HG03196 (cell line): Measurements from ENCODE around the gene GJB4.
"Not testable (repeated sequence)": the region's sequence is repeated elsewhere in the genome, so short reads cannot be mapped to it uniquely, and the experiment has no call there.

Source experiments
- ATAC-seq: cut with Tn5 transposase; IDR thresholded peaks from one replicate; pipeline ENCODE4 v1.9.1; 2021; ENCODE audit not compliant: unreplicated experiment

GJB4 gene

GRCh38 chr1:34746785-34747637 lies 12.5 kb upstream of the GJB4 start:
- ATAC-seq: no peak

- no peak for ATAC-seq
Measured at GRCh38 chr1:34747638-34747941, 11.9 kb upstream of the GJB4 start.

GRCh38 chr1:34749992-34750391 lies 9.5 kb upstream of the GJB4 start:
- ATAC-seq: no peak

- no peak for ATAC-seq
Measured at GRCh38 chr1:34750610-34751009, 8.9 kb upstream of the GJB4 start.

- no peak for ATAC-seq
Measured at GRCh38 chr1:34753163-34753562, 6.4 kb upstream of the GJB4 start.

- no peak for ATAC-seq
Measured at GRCh38 chr1:34754964-34755637, 4.4 kb upstream of the GJB4 start, which contains the start of gene GJB5. Gene GJB5, plus strand, starts transcription at chr1:34755047. Its CDS starts 2,284 bp downstream, at chr1:34757331.

GRCh38 chr1:34755961-34756360 lies 3.6 kb upstream of the GJB4 start:
- ATAC-seq: no peak

- ATAC-seq: no peak
Measured at GRCh38 chr1:34757386-34757785, 2.2 kb upstream of the GJB4 start.

- no peak for ATAC-seq
Measured at GRCh38 chr1:34758751-34759150, 789 bp upstream of the GJB4 start.

GRCh38 chr1:34761176-34761761 lies 1.7 kb downstream of the GJB4 start:
- no peak for ATAC-seq

GRCh38 chr1:34761776-34762307 lies 2.3 kb downstream of the GJB4 start:
- ATAC-seq: no peak

GRCh38 chr1:34762474-34763141 lies 3.1 kb downstream of the GJB4 start:
- ATAC-seq: no peak

- no peak for ATAC-seq
Measured at GRCh38 chr1:34763142-34763781, 3.7 kb downstream of the GJB4 start.

GRCh38 chr1:34768856-34769255 lies 9.3 kb downstream of the GJB4 start:
- ATAC-seq: no peak

GRCh38 chr1:34770891-34771504 lies 11.5 kb downstream of the GJB4 start:
- ATAC-seq: no peak

GRCh38 chr1:34771573-34772371 lies 12.2 kb downstream of the GJB4 start:
- ATAC-seq: no peak

- ATAC-seq: not testable (repeated sequence)
Measured at GRCh38 chr1:34773114-34773513, 13.6 kb downstream of the GJB4 start.

- ATAC-seq: no peak
Measured at GRCh38 chr1:34774957-34775356, 15.4 kb downstream of the GJB4 start.

GRCh38 chr1:34776911-34777310 lies 17.4 kb downstream of the GJB4 start:
- no peak for ATAC-seq
